ENCODE measurements around the gene LPCAT1.
"Not testable (repeated sequence)": the region's sequence is repeated elsewhere in the genome, so short reads cannot be mapped to it uniquely, and the experiment has no call there.

LPCAT1 gene

DNA sequence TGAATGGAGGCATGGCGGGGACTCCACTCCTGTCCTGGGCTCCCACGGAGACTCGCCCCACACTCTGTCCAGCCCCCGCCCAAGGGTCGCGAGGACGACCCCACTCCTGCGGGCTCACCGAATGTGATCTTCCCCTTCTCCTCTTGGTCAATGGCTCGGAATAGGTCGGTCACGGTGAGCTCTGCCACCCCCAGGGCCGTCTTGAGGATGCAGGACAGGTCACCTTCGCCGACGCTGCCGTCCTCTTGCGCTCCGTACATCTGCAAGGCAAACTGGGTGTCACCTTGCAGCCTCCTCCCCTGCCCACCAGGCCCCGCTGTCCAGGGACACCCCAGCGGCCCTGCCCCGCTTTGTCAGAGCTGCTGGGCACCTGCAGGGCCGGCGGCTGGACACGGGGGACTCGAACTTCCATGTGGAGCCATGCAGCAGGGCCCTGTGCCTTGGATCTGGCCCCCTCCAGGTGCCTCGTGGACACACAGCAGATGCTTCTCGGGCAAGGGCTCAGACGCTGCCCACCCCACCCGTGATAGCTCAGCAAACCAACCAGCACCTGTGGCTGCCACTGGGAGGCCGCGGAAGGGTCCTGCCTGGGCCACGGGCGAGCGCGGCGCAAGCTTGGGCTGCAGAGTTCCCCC, 57.0 kb downstream of the LPCAT1 start:
- no peak for DNase-seq (ENCODE audit: low spot score)

DNA sequence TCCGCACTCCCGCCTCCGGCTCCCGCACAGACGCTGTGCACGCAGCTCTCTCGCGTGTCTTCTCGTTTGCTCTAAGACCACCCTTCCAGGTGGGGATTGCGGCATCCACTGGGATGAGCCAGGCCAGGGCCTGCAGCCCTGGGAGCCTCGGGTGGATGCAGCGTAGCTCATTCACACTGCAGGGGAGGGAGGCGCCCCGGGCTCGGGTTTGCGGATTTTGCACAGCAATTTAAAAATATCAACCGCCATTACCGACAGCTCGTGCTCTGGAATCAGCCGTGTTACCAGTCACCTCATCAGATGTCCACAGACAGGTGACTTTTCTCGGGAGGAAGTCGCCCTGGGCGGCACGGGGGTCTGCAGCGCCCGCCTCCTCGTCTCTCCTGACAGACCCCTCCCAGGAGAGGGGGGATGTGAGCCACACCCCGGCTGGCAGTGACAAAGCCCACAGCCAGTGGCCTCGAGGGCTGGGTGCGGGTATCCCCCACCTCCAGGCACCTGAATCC, 57.7 kb downstream of the LPCAT1 start:
- DNase-seq (ENCODE audit: low spot score), result no peak

- DNase-seq (ENCODE audit: low spot score), result no peak
Observed at GRCh38 chr5:1465117-1465516, 58.6 kb downstream of the LPCAT1 start.

DNA sequence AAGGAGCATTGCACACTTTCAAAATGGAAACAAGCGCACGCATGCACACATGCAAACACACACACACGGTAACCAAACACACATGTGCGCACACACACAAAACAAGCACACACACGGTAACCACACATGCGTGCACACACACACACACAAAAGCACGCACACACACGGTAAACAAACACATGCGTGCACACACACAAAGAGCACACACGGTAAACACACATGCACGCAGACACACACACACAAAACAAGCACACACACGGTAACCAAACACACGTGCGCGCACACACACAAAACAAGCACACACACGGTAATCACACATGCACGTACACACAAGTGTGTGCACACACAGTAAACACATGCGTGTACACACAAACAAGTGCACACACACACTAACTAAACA, 59.2 kb downstream of the LPCAT1 start:
- no peak for DNase-seq (ENCODE audit: low spot score)

- DNase-seq (ENCODE audit: low spot score), result no peak
Observed at GRCh38 chr5:1464096-1464446, 59.7 kb downstream of the LPCAT1 start.

GRCh38 chr5:1463326-1464095, 60.2 kb downstream of the LPCAT1 start:
- no peak for DNase-seq (ENCODE audit: low spot score)

DNA sequence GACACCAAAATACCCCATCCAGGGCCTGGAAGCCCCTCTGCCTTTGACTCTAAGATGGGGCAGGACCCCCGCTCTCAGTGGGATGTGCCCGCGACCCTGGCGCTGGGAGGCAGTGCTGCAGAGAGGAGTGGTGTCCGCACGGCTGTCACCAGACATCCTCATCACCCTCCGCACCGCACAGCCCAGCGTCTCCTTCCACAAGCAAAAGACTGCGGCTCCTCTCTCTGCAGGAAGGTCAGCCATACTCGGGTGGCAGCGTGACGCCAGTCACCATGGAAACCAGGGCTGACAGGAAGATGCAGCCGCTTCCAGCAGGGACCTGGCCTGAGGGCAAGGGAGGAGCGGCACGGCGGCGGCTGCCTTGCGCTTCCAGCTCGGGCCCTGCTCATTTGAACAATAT, 61.4 kb downstream of the LPCAT1 start:
- no peak for DNase-seq (ENCODE audit: low spot score)

DNA sequence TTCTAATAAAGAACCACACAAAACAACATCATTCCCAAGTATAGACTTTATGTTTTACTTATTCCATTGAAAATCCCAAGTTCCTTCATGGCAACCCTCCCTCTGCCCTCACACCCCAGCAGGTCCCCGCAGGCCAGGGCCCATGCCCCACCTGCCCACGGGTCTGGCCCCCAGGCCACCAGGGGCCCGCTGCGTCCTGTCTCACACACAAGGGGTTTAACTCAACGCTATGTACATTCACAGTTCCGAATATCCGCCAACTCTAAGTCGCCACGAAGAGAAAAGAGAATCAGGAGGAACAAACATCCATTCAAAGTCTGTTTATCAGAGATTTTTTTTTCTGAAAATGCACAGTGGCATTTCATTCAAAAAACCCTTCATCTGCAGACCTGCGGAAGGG, 62.4 kb downstream of the LPCAT1 start:
- no peak for DNase-seq (ENCODE audit: low spot score)

GRCh38 chr5:1460054-1460682, 63.6 kb downstream of the LPCAT1 start:
- DNase-seq (ENCODE audit: low spot score), result no peak

GRCh38 chr5:1459435-1459834, 64.3 kb downstream of the LPCAT1 start:
- DNase-seq (ENCODE audit: low spot score), result not testable (repeated sequence)

DNA sequence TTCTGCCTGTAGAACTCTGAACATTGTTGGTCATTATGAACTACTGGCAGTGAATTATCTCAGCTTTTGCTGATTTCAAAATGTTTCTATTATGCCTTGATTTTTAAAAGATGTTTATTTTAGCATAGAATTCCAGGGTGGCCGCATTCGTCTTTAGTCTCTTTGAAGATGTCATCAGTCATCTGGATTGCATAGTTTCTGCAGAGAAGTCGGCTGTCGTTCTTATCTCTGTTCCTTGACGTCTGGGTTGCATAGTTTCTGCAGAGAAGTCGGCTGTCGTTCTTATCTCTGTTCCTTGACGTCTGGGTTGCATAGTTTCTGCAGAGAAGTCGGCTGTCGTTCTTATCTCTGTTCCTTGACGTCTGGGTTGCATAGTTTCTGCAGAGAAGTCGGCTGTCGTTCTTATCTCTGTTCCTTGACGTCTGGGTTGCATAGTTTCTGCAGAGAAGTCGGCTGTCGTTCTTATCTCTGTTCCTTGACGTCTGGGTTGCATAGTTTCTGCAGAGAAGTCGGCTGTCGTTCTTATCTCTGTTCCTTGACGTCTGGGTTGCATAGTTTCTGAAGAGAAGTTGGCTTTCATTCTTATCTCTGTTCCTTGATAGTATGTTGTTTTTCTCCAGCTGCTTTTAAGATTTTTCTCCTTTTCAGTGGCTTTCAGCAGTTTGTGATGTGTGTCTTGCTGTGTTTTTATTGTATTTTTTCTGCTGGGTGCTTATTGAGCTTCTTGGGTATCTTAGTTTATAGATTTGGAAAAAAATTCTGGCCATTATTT, 67.5 kb downstream of the LPCAT1 start:
- DNase-seq (ENCODE audit: low spot score), result not testable (repeated sequence)

- DNase-seq (ENCODE audit: low spot score), result no peak
Observed at GRCh38 chr5:1453613-1454012, 70.1 kb downstream of the LPCAT1 start.

GRCh38 chr5:1449081-1449630, 74.6 kb downstream of the LPCAT1 start:
- DNase-seq (ENCODE audit: low spot score), result no peak

GRCh38 chr5:1448511-1449011, 75.2 kb downstream of the LPCAT1 start:
- no peak for DNase-seq (ENCODE audit: low spot score)

GRCh38 chr5:1447671-1448361, 75.9 kb downstream of the LPCAT1 start:
- DNase-seq (ENCODE audit: low spot score), result no peak

- no peak for DNase-seq (ENCODE audit: low spot score)
Observed at GRCh38 chr5:1446602-1447343, 77.0 kb downstream of the LPCAT1 start.

- DNase-seq (ENCODE audit: low spot score), result no peak
Observed at GRCh38 chr5:1445689-1446601, 77.8 kb downstream of the LPCAT1 start.

GRCh38 chr5:1445313-1445688, 78.5 kb downstream of the LPCAT1 start, which contains the start of gene SLC6A3:
TSS of gene SLC6A3 (minus strand) at chr5:1445440. CDS start at chr5:1443197, 2,243 bp downstream.
- DNase-seq (ENCODE audit: low spot score), result no peak

Measured in COLO829 (cell line).